ENCODE measurements around the gene RGS4.
"Not testable (repeated sequence)": the region's sequence is repeated elsewhere in the genome, so short reads cannot be mapped to it uniquely, and the experiment has no call there.

RGS4 gene

DNA sequence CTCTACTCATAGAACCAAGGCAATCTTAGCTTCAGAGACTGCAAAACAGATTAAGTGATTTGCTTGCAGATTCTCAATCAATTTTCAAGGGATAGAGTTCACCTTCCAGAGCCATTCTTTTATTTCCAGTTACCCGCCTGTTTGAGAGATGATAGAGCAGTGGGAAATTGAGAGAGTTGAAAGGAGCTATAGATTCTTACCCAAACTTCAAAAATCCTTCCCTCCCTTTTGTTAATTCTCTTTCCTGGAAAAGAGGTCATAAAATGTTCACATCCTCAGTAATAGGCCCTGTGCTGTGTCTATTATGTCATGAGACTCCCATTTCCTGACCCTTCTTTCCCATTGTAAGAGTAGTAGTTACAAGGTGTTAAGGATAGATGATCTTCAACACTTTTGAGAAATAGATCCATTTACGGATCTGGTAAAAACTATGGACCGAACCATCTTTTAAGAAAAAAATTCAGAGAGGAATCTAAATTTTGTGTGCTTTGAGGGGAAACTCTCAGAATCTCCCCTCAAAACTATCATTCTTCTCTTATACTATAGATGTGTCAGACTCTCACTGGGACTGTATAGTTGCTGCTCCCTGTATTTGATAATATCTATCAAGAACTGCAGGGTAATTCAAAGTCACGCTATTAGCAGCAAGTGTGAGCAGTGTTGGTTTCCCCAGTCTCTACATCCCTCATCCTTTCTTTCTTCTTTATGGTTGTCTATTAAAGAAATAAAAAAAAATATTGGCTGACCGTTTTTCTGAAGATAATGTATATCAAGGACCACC lies 8.0 kb downstream of the RGS4 start:
- Mint-ChIP-seq H3K9me3 (no peaks in the 10 kb centered on the region), H3K4me1 (ENCODE audit: low read depth) (no peaks in the 10 kb centered on the region), H3K4me3 (no peak overlapping the region), H3K27ac (no peak overlapping the region), H3K27me3 (peaks cover 34% of the 10 kb centered on the region), H3K36me3 (ENCODE audit: low read depth) (no peaks in the 10 kb centered on the region)
- DNase-seq: no peak

- no peaks in the 10 kb centered on the region for H3K36me3 Mint-ChIP-seq (ENCODE audit: low read depth)
- no peaks in the 10 kb centered on the region for H3K9me3 Mint-ChIP-seq
- no peaks in the 10 kb centered on the region for H3K4me1 Mint-ChIP-seq (ENCODE audit: low read depth)
- H3K27me3 Mint-ChIP-seq: no peaks in the 10 kb centered on the region
- DNase-seq: no peak
- no peak overlapping the region for H3K27ac Mint-ChIP-seq
- H3K4me3 Mint-ChIP-seq: no peak overlapping the region
Measured at GRCh38 chr1:163082971-163083370, 13.8 kb downstream of the RGS4 start.

DNA sequence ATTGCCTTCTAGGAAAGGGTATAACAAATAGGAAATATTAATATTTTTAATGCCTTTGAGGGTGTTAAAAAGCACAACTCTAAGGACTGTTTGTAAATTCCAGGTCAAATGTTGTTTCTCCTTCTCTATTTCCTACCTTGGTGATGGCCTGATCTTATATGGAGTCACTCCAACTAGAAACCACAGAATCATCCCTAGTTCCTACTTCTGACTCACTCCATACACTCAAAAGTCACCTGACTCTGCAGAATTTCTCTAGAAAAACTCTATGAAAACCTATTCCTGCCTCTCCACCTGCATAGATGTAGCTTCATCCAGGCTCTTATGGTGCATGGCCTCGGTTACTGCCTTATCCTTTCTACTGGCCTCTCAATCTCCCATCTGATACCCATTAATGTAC lies 14.5 kb downstream of the RGS4 start:
- H3K27ac Mint-ChIP-seq: no peak overlapping the region
- no peaks in the 10 kb centered on the region for H3K36me3 Mint-ChIP-seq (ENCODE audit: low read depth)
- H3K4me1 Mint-ChIP-seq (ENCODE audit: low read depth): no peaks in the 10 kb centered on the region
- H3K9me3 Mint-ChIP-seq: no peaks in the 10 kb centered on the region
- no peak for DNase-seq
- H3K27me3 Mint-ChIP-seq: no peaks in the 10 kb centered on the region
- H3K4me3 Mint-ChIP-seq: no peak overlapping the region

DNA sequence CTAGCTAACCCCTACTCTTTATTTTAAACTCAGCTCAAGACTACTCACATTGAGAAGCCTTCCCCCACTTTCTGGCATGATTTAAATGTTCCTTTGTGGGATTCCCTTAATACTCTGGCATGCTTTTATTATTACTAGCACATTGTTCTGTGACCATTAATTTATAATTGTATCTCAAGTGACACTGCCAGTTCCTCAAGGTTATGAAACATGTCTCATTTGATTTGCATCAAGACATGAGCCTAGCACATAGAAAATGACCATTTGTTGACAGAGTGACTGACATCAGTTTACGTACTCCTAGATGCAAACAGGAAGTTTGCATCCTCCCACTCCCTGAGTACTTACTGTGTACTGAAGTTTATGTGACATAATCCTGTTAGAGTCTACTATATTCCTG lies 15.2 kb downstream of the RGS4 start:
- H3K27ac Mint-ChIP-seq: no peak overlapping the region
- H3K36me3 Mint-ChIP-seq (ENCODE audit: low read depth): no peaks in the 10 kb centered on the region
- no peak for DNase-seq
- H3K4me1 Mint-ChIP-seq (ENCODE audit: low read depth): no peaks in the 10 kb centered on the region
- no peak overlapping the region for H3K4me3 Mint-ChIP-seq
- H3K9me3 Mint-ChIP-seq: no peaks in the 10 kb centered on the region
- H3K27me3 Mint-ChIP-seq: no peaks in the 10 kb centered on the region

DNA sequence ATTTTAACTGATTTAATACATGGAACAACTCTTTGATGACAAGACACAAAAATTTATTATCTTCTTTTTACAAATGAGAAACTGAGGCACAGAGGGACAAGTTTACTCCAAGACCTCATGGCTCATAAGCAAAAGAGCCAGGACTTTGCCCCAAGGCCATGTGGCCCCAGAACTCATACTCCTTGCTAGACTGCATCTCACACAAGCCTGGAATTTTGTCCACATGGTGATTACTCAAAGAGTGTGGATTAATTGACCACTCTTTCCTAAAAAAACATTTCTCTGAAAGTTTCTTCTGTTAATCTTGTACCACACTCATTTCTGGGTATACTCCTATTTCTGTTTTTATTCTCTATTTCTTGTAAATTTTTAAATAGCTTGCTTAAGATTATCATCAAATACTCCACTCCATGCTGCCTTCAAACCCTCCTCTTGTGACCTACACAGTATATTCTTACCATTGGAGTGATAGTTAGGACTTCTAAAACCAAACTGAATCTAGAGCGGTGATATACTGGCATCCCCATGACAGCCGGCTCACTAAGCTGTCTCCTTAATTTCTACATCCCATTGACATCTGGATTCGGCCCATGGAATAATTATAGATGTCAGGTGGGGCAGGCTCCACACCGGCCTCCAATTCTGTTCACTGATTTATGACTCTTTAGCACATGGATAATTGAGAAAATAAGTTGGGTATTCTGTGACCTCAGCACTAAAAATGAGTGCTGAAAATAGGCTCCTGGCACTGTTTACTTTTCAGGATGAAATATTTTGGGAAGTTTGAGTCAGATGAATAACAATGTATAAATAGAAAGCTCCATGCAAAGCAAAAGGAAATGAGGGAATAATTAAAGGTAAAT lies 16.1 kb downstream of the RGS4 start:
- no peak overlapping the region for H3K4me3 Mint-ChIP-seq
- no peak overlapping the region for H3K27ac Mint-ChIP-seq
- no peaks in the 10 kb centered on the region for H3K27me3 Mint-ChIP-seq
- H3K4me1 Mint-ChIP-seq (ENCODE audit: low read depth): no peaks in the 10 kb centered on the region
- no peaks in the 10 kb centered on the region for H3K9me3 Mint-ChIP-seq
- DNase-seq: no peak
- no peaks in the 10 kb centered on the region for H3K36me3 Mint-ChIP-seq (ENCODE audit: low read depth)

DNA sequence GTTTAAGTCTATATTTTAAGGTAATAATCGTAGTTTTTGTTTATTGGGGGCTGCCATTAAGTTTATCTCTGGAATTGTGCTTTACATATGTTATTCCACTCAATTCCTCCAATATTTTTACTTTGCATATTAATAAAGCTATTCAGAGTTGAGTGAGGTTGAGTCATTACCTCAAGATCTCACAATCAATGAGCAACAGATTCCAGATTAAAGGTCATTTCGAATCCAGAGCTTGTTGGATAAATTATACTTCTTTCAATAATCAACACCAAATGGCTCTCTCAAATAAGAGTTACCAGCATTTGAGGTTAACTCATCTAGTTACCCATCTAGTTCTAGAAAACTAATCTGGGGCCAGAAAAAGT lies 16.7 kb downstream of the RGS4 start:
- H3K4me1 Mint-ChIP-seq (ENCODE audit: low read depth): no peaks in the 10 kb centered on the region
- no peak overlapping the region for H3K27ac Mint-ChIP-seq
- no peak overlapping the region for H3K4me3 Mint-ChIP-seq
- no peaks in the 10 kb centered on the region for H3K27me3 Mint-ChIP-seq
- no peak for DNase-seq
- H3K36me3 Mint-ChIP-seq (ENCODE audit: low read depth): no peaks in the 10 kb centered on the region
- H3K9me3 Mint-ChIP-seq: no peaks in the 10 kb centered on the region

GRCh38 chr1:163089117-163089516 lies 20.0 kb downstream of the RGS4 start:
- not testable (repeated sequence) for H3K4me1 Mint-ChIP-seq (ENCODE audit: low read depth); H3K27ac Mint-ChIP-seq

GRCh38 chr1:163090321-163090945 lies 21.3 kb downstream of the RGS4 start:
- Mint-ChIP-seq H3K36me3 (ENCODE audit: low read depth) (no peaks in the 10 kb centered on the region), H3K9me3 (no peaks in the 10 kb centered on the region), H3K27ac (no peak overlapping the region), H3K4me3 (no peak overlapping the region), H3K27me3 (peaks cover 4% of the 10 kb centered on the region), H3K4me1 (ENCODE audit: low read depth) (no peaks in the 10 kb centered on the region)
- DNase-seq: no peak

More at GRCh38 chr1:163089117-163089516, 20.0 kb downstream of the RGS4 start:
- not testable (repeated sequence) for H3K9me3 Mint-ChIP-seq; DNase-seq; H3K36me3 Mint-ChIP-seq (ENCODE audit: low read depth); H3K4me3 Mint-ChIP-seq; H3K27me3 Mint-ChIP-seq

- no peak for DNase-seq
- H3K36me3 Mint-ChIP-seq (ENCODE audit: low read depth): no peaks in the 10 kb centered on the region
- no peak overlapping the region for H3K4me3 Mint-ChIP-seq
- H3K27ac Mint-ChIP-seq: no peak overlapping the region
- H3K4me1 Mint-ChIP-seq (ENCODE audit: low read depth): no peaks in the 10 kb centered on the region
- H3K27me3 Mint-ChIP-seq: peaks cover 4% of the 10 kb centered on the region
- no peaks in the 10 kb centered on the region for H3K9me3 Mint-ChIP-seq
Measured at GRCh38 chr1:163093169-163093568, 24.0 kb downstream of the RGS4 start.

GRCh38 chr1:163093579-163093978 lies 24.4 kb downstream of the RGS4 start:
- no peak for DNase-seq
- no peak overlapping the region for H3K27ac Mint-ChIP-seq
- no peak overlapping the region for H3K4me3 Mint-ChIP-seq
- peaks cover 4% of the 10 kb centered on the region for H3K27me3 Mint-ChIP-seq
- H3K4me1 Mint-ChIP-seq (ENCODE audit: low read depth): no peaks in the 10 kb centered on the region
- no peaks in the 10 kb centered on the region for H3K9me3 Mint-ChIP-seq
- H3K36me3 Mint-ChIP-seq (ENCODE audit: low read depth): no peaks in the 10 kb centered on the region

DNA sequence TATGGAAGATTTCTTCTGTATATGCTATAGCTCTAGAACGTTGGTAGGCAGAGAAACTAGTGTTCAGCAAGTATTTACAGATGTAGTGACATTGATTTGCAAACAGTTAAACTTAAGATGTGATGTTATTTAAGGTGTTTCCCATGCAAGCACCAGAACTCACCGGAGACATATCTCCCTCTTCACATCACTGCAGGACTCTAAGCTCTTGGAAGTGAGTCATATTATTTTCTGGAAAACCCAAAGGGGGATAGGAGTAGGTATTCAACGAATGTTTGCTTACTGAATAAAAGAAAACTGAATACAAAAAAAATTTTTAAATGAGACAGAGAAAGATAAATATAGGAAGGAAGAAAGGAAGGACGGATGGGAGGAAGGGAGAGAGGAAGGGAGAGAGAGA lies 25.0 kb downstream of the RGS4 start:
- no peaks in the 10 kb centered on the region for H3K4me1 Mint-ChIP-seq (ENCODE audit: low read depth)
- no peak overlapping the region for H3K27ac Mint-ChIP-seq
- H3K36me3 Mint-ChIP-seq (ENCODE audit: low read depth): no peaks in the 10 kb centered on the region
- H3K9me3 Mint-ChIP-seq: no peaks in the 10 kb centered on the region
- H3K4me3 Mint-ChIP-seq: no peak overlapping the region
- H3K27me3 Mint-ChIP-seq: peaks cover 4% of the 10 kb centered on the region
- DNase-seq: no peak

DNA sequence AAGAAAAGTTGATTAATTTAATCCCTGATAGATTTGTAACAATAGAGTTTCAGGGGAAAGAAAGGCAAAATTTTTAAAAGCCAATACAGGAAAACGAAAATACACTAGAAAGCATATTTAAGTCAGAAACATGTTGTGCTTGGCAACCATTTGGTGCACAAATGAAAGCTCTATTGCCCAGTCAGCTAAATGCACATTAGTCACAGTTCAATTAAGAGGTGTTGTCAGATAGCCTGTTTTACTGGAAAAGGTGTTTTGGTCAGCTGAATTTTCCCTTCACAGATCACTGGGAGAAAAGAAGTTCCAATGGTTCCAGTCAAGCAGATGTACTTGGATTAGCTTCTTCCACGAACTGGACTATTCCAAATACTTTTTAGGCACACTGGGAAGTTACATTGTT lies 25.4 kb downstream of the RGS4 start:
- DNase-seq: no peak
- H3K27ac Mint-ChIP-seq: no peak overlapping the region
- H3K4me1 Mint-ChIP-seq (ENCODE audit: low read depth): no peaks in the 10 kb centered on the region
- H3K9me3 Mint-ChIP-seq: no peaks in the 10 kb centered on the region
- no peak overlapping the region for H3K4me3 Mint-ChIP-seq
- no peaks in the 10 kb centered on the region for H3K36me3 Mint-ChIP-seq (ENCODE audit: low read depth)
- H3K27me3 Mint-ChIP-seq: peaks cover 6% of the 10 kb centered on the region

GRCh38 chr1:163095213-163095612 lies 26.1 kb downstream of the RGS4 start:
- no peak for DNase-seq
- Mint-ChIP-seq H3K36me3 (ENCODE audit: low read depth) (no peaks in the 10 kb centered on the region), H3K4me3 (no peak overlapping the region), H3K9me3 (no peaks in the 10 kb centered on the region), H3K27me3 (peaks cover 12% of the 10 kb centered on the region), H3K27ac (no peak overlapping the region), H3K4me1 (ENCODE audit: low read depth) (no peaks in the 10 kb centered on the region)

- no peaks in the 10 kb centered on the region for H3K36me3 Mint-ChIP-seq (ENCODE audit: low read depth)
- H3K9me3 Mint-ChIP-seq: no peaks in the 10 kb centered on the region
- no peak overlapping the region for H3K4me3 Mint-ChIP-seq
- H3K27ac Mint-ChIP-seq: no peak overlapping the region
- DNase-seq: no peak
- H3K4me1 Mint-ChIP-seq (ENCODE audit: low read depth): no peaks in the 10 kb centered on the region
- H3K27me3 Mint-ChIP-seq: peaks cover 16% of the 10 kb centered on the region
Measured at GRCh38 chr1:163102590-163102989, 33.4 kb downstream of the RGS4 start.
